HG03135 (cell line): Measurements from ENCODE around the gene FUBP3.

Experiments
- ATAC-seq: cut with Tn5 transposase; IDR thresholded peaks from one replicate; pipeline ENCODE4 v1.9.1; 2021; ENCODE audit warnings: mild to moderate bottlenecking, moderate library complexity; ENCODE audit not compliant: unreplicated experiment

Gene FUBP3

GRCh38 chr9:130633336-130634190 lies 54.2 kb downstream of the FUBP3 start:
- ATAC-seq = no peak

- ATAC-seq = no peak
These were observed 54.9 kb downstream of the FUBP3 start for GRCh38 chr9:130634191-130634768.

- no peak for ATAC-seq
These were observed 55.4 kb downstream of the FUBP3 start for GRCh38 chr9:130634801-130635200.

GRCh38 chr9:130635306-130635705 lies 55.9 kb downstream of the FUBP3 start:
- no peak for ATAC-seq

- ATAC-seq = no peak
These were observed 56.6 kb downstream of the FUBP3 start for GRCh38 chr9:130635721-130636647.

GRCh38 chr9:130636648-130637020 lies 57.3 kb downstream of the FUBP3 start:
- ATAC-seq = no peak

GRCh38 chr9:130638284-130639123 lies 59.1 kb downstream of the FUBP3 start:
- ATAC-seq = no peak

- no peak for ATAC-seq
These were observed 59.9 kb downstream of the FUBP3 start for GRCh38 chr9:130639124-130639765.

GRCh38 chr9:130639866-130640555 lies 60.6 kb downstream of the FUBP3 start:
- no peak for ATAC-seq

- ATAC-seq = no peak
These were observed 61.3 kb downstream of the FUBP3 start for GRCh38 chr9:130640681-130641080.

- ATAC-seq = no peak
These were observed 63.5 kb downstream of the FUBP3 start for GRCh38 chr9:130642926-130643325.

- no peak for ATAC-seq
These were observed 71.8 kb downstream of the FUBP3 start for GRCh38 chr9:130651221-130651620.

GRCh38 chr9:130651752-130652151 lies 72.4 kb downstream of the FUBP3 start:
- ATAC-seq = no peak

GRCh38 chr9:130654879-130655278 lies 75.5 kb downstream of the FUBP3 start:
- no peak for ATAC-seq

- no peak for ATAC-seq
These were observed 79.7 kb downstream of the FUBP3 start for GRCh38 chr9:130658893-130659698.

- ATAC-seq = no peak
These were observed 80.4 kb downstream of the FUBP3 start for GRCh38 chr9:130659699-130660248.

- ATAC-seq = no peak
These were observed 80.9 kb downstream of the FUBP3 start for GRCh38 chr9:130660326-130660682.

GRCh38 chr9:130660683-130661450 lies 81.5 kb downstream of the FUBP3 start:
- no peak for ATAC-seq
